GM12892 (cell line): ENCODE data around the gene FGF12.

ENCODE experiments used
- POLR2AphosphoS5 ChIP-seq: IDR thresholded peaks from 2 replicates; pipeline ENCODE4 v1.6.1; 2011; ENCODE audit warnings: low read depth, low read length, control low read depth
- TAF1 ChIP-seq: IDR thresholded peaks from 2 replicates; pipeline ENCODE4 v1.6.1; 2011; ENCODE audit warnings: low read depth, mild to moderate bottlenecking, control low read depth, low read length, borderline replicate concordance

- TF ChIP-seq TAF1 (no peak), POLR2AphosphoS5 (no peak)
Observed at GRCh38 chr3:192091831-192092230, 635.5 kb downstream of the FGF12 start.
